Motor neuron (in vitro differentiated cells): ENCODE measurements around the gene THSD4. TPM values are rescaled to one million over a fixed set of nuclear protein-coding genes. Genes with fewer than 3 reads are reported as not detected.
A peak's percentile ranks its signal among the peaks of the same experiment; 100 is the strongest.

Experiments
- ATAC-seq, 8 experiments: fragments of 200-7000 bp; cut with Tn5 transposase; replicated peaks in 6 of 8; 2 replicates each; pipeline ENCODE4 v1.8.0; 2021; ENCODE audit warnings: mild to moderate bottlenecking in 8 of 8, moderate library complexity in 8 of 8
- H3K27ac ChIP-seq, 2 donors: fragments of 250-450 bp; sonication (Bioruptor Pico); 2 replicates each; pipeline ENCODE4 v1.9.0; 2021; ENCODE audit warnings: antibody characterized with exemption in 2 of 2, mild to moderate bottlenecking in 2 of 2, moderate library complexity in 1 of 2
- H3K4me1 ChIP-seq, 2 donors: fragments of 250-450 bp; sonication (Bioruptor Pico); replicated peaks in 1 of 2; 2 replicates each; pipeline ENCODE4 v1.6.1; 2021; ENCODE audit warnings: antibody characterized with exemption in 2 of 2, mild to moderate bottlenecking in 2 of 2, moderate library complexity in 1 of 2
- H3K4me3 ChIP-seq, 5 donors: fragments of 250-450 bp; sonication (Bioruptor Pico); 2 replicates each; pipeline ENCODE4 v1.9.0; 2021; ENCODE audit warnings: antibody characterized with exemption in 5 of 5, mild to moderate bottlenecking in 5 of 5, moderate library complexity in 4 of 5
- WGBS, 10 experiments: fragments of 450-650 bp; shearing (Covaris generic); methylation state at CpG; one replicate each; pipeline ENCODE4 v1.0.0; 2022; 5-methylcytosine and 5-hydroxymethylcytosine counted together
- in situ Hi-C, 9 experiments: fragments of 400-800 bp; cut with MboI; loops; one replicate each; pipeline ENCODE4 v1.15.0; 2021; ENCODE audit warnings: low sequenced_read_pairs in 9 of 9, low pct_unique_long_range_greater_than_20kb in 2 of 9; ENCODE audit not compliant: unreplicated experiment in 9 of 9
- total RNA-seq, 8 experiments: library from RNA; unstranded; fragments of 300-600 nt; gene quantifications; 2 replicates each; pipeline versions ENCODE4 v1.2.3 to v1.2.4, GENCODE V29; 2022

THSD4 gene
- total RNA-seq, 8 experiments from 2014 or later = 1.3 to 28.4 (median 6.7) TPM

- H3K4me1 ChIP-seq = peaks cover 0 to 5% of the 10 kb centered on the region in 2 donors
- H3K27ac ChIP-seq = no peak overlapping the region
- 57 to 100% (median 88%) methylated on average over 1 to 3 of the region's 3 CpGs; no CpG with 5 or more reads in 2 of the 10 experiments for WGBS, 10 experiments
- ATAC-seq = no peak
- in situ Hi-C loops = no loop called here
- H3K4me3 ChIP-seq = no peak overlapping the region
Measured at GRCh38 chr15:71701808-71702207, 586.5 kb downstream of the THSD4 start.

- H3K4me3 ChIP-seq = no peak overlapping the region
- no peak overlapping the region for H3K27ac ChIP-seq
- ATAC-seq = no peak
- in situ Hi-C loops = no loop called here
- H3K4me1 ChIP-seq = peaks cover 0 to 5% of the 10 kb centered on the region in 2 donors
- WGBS, 10 experiments = 80 to 100% (median 100%) methylated on average over 1 to 2 of the region's 2 CpGs; no CpG with 5 or more reads in 3 of the 10 experiments
Measured at GRCh38 chr15:71702496-71702895, 587.2 kb downstream of the THSD4 start.

- in situ Hi-C loops = no loop called here
- no peak overlapping the region for H3K4me3 ChIP-seq
- ATAC-seq = peak in 2 of 8 experiments; percentile 19 to 44
- no peak overlapping the region for H3K27ac ChIP-seq
- WGBS, 10 experiments = 20 to 95% (median 75%) methylated on average over 1 to 6 of the region's 6 CpGs; no CpG with 5 or more reads in 4 of the 10 experiments
- no peaks in the 10 kb centered on the region for H3K4me1 ChIP-seq
Measured at GRCh38 chr15:71705151-71705550, 589.9 kb downstream of the THSD4 start.

GRCh38 chr15:71706461-71707229 is 591.4 kb downstream of the THSD4 start:
- Histone ChIP-seq H3K4me3 (no peak overlapping the region), H3K27ac (no peak overlapping the region), H3K4me1 (no peaks in the 10 kb centered on the region)
- WGBS, 10 experiments = 68 to 100% (median 85%) methylated on average over 1 to 6 of the region's 9 CpGs
- ATAC-seq = no peak
- in situ Hi-C loops = no loop called here

- no peaks in the 10 kb centered on the region for H3K4me1 ChIP-seq
- in situ Hi-C loops = no loop called here
- H3K27ac ChIP-seq = no peak overlapping the region
- no peak overlapping the region for H3K4me3 ChIP-seq
- 0 to 100% (median 83%) methylated on average over 1 to 5 of the region's 5 CpGs for WGBS, 10 experiments
- ATAC-seq = peak in 2 of 8 experiments; percentile 20 to 45
Measured at GRCh38 chr15:71707230-71708050, 592.2 kb downstream of the THSD4 start.

- Histone ChIP-seq H3K4me1 (peaks cover 1 to 3% of the 10 kb centered on the region in 2 donors), H3K4me3 (no peak overlapping the region), H3K27ac (no peak overlapping the region)
- peak in 2 of 8 experiments; percentile 18 to 34 for ATAC-seq
- in situ Hi-C loops = no loop called here
- WGBS, 10 experiments = 0 to 100% (median 45%) methylated on average over 1 to 3 of the region's 4 CpGs; no CpG with 5 or more reads in 1 of the 10 experiments
Measured at GRCh38 chr15:71708051-71708429, 592.8 kb downstream of the THSD4 start.

- ATAC-seq = no peak
- H3K4me3 ChIP-seq = no peak overlapping the region
- H3K27ac ChIP-seq = no peak overlapping the region
- 33 to 98% (median 92%) methylated on average over 1 to 8 of the region's 11 CpGs; no CpG with 5 or more reads in 7 of the 10 experiments for WGBS, 10 experiments
- in situ Hi-C loops = no loop called here
- peaks cover 6 to 9% of the 10 kb centered on the region in 2 donors for H3K4me1 ChIP-seq
Measured at GRCh38 chr15:71708741-71709140, 593.5 kb downstream of the THSD4 start.

GRCh38 chr15:71709808-71710418 is 594.6 kb downstream of the THSD4 start:
- WGBS, 10 experiments = 60 to 100% (median 90%) methylated on average over 1 to 3 of the region's 3 CpGs; no CpG with 5 or more reads in 3 of the 10 experiments
- ATAC-seq = peak in 1 of 8 experiments; percentile 20
- H3K27ac ChIP-seq = no peak overlapping the region

GRCh38 chr15:71712182-71712581 is 596.9 kb downstream of the THSD4 start:
- Histone ChIP-seq H3K4me3 (no peak overlapping the region), H3K27ac (no peak overlapping the region), H3K4me1 (peaks cover 6 to 9% of the 10 kb centered on the region in 2 donors)
- in situ Hi-C loops = no loop called here
- ATAC-seq = no peak

More at GRCh38 chr15:71709808-71710418, 594.6 kb downstream of the THSD4 start:
- in situ Hi-C loops = no loop called here
- peaks cover 6 to 9% of the 10 kb centered on the region in 2 donors for H3K4me1 ChIP-seq
- no peak overlapping the region for H3K4me3 ChIP-seq

- Histone ChIP-seq H3K4me3 (no peak overlapping the region), H3K27ac (no peak overlapping the region), H3K4me1 (peaks cover 6 to 9% of the 10 kb centered on the region in 2 donors)
- peak in 5 of 8 experiments; percentile 59 to 70 (median 66) for ATAC-seq
- in situ Hi-C loops = no loop called here
- 0 to 100% (median 55%) methylated on average over 1 to 5 of the region's 5 CpGs; no CpG with 5 or more reads in 2 of the 10 experiments for WGBS, 10 experiments
Measured at GRCh38 chr15:71713191-71713809, 598.0 kb downstream of the THSD4 start.

- Histone ChIP-seq H3K4me1 (peaks cover 6 to 9% of the 10 kb centered on the region in 2 donors), H3K27ac (no peak overlapping the region), H3K4me3 (no peak overlapping the region)
- in situ Hi-C loops = no loop called here
- ATAC-seq = no peak
- 89 to 100% (median 100%) methylated on average over 1 of the region's 1 CpG; no CpG with 5 or more reads in 6 of the 10 experiments for WGBS, 10 experiments
Measured at GRCh38 chr15:71715914-71716313, 600.6 kb downstream of the THSD4 start.

GRCh38 chr15:71716990-71717389 is 601.7 kb downstream of the THSD4 start:
- in situ Hi-C loops = no loop called here
- H3K27ac ChIP-seq = no peak overlapping the region
- peaks cover 6 to 9% of the 10 kb centered on the region in 2 donors for H3K4me1 ChIP-seq
- no peak overlapping the region for H3K4me3 ChIP-seq
- ATAC-seq = peak in 2 of 8 experiments; percentile 56 to 76
